ELR (cell line): Measurements from ENCODE around the gene NPY5R.
A peak's percentile ranks its signal among the peaks of the same experiment; 100 is the strongest.

ENCODE experiments used
- DNase-seq: peaks from one replicate; pipeline ENCODE4 v3.0.0-alpha.2; 2015; ENCODE audit warnings: low read depth

The NPY5R gene

DNA sequence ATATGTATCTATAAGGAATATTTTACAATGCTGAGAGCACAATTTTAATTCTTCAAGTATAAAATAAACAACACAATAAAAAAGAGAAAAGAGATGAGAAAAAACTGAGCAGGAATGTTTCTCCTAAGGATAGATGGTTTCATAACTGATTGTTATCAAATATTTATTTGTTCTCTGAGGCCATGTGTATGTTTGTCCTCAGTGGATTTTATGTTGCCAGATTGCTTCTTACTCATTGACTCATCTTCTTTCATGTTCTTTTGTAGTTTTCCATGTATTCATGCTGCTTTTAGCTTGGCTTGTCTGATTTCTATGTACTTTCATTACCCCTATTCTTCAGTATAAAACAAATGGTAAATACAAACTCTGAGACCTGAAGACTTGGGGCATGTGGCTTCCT lies 41.2 kb downstream of the NPY5R start:
- DNase-seq = no peak

DNA sequence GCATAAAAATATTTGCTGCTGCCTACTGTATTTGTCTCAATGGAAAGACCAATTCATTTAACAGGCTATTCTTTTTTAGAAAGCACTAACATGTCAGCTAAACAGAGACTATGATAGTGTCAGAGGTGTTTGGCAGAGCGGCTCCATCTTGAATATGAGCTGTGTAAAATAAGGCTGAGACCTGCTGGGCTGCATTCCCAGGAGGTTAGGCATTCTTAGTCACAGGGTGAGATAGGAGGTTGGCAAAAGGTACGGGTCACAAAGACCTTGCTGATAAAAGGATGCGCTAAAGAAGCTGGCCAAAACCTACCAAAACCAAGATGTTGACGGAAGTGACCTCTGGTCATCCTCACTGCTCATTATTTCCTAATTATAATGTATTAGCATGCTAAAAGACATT lies 41.8 kb downstream of the NPY5R start:
- DNase-seq = no peak

DNA sequence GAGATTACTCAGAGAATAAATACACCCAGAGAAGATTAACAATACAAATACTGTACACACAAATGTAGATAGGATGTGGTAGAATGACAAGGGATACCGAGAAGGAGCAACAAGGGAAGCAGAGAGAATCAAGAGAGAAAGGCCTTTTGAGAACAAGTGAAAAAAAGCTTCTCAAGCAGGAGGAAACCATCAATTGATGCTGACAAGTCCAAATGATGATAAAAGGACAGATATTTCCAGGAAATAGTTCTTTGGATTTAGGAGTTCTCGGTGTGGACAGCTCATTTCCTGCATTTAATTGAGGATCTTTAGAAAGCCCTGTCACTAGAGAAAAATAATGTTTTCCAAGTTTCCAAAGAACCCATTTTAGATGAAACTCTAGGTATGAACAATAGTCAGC lies 48.1 kb downstream of the NPY5R start:
- no peak for DNase-seq

DNA sequence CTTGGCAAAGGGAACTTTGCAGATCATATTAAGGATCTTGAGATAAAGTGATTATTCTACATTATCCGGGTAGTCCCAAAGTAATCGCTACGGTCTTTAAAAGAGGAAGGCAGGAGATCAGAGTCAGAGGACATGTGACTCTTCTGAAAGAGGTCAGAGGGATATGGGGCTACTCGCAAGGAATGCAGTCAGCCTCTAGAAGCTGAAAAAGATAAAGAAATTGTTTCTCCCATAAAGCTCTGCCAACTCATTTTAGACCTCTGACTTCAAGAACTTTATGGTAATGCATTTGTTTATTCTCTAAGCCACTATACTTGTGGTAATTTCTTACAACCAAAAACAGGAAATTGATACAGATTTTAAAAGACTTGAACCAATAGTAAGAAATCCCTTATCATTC lies 48.6 kb downstream of the NPY5R start:
- DNase-seq = no peak

DNA sequence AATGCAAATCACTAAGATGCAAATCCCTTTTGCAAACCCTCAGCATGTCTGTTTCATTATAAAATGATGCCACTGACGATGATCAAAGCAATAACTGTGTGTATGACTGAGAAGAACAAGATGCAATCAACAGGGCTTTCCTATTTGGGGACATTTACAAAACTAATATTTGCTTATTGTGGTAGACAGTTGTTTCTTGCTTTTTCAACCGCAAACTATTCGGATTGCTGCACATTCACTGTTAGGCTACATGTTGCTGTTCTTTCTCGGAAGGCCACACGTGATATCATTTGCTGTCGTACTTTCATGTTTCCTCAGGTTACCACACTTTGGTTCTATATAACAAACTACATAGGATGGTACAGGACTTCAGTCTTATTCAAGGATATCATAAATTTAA lies 49.8 kb downstream of the NPY5R start:
- DNase-seq = no peak

DNA sequence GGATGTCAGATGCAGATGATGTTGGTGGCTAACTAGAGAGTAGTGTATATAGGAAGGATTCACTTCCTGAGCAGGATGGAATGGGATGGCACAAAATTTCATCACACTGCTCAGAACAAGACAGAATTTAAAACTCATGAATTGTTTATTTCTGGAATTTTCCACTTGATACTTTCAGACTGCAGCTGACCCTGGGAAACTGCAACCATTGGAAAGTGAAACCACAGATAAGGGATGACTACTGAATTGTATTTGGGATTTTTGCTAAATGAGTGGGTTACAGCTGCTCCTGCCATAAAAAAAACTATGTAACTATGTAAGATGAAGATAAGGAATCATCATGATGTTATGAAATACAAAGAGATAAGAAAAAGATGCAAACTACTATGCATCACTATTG lies 51.4 kb downstream of the NPY5R start:
- peak; percentile 24 for DNase-seq

DNA sequence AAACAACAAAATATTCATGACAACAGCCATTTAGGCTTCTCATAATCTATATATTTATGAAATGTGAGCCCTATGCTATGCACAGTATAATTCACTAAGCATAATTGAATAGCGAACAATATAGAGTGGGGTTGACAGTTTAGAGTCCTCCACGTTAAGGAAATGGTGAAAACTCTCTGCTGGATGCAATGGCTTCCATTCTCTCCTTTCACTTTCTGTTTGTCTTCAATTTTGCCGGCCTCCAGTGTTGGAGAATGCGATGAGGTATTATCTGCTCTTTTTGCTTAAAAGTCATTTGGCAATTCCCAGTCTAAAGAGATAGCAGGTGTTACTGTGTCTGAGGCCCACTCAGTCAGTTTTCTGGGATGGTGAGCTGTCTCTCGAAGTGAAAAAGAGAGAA lies 52.1 kb downstream of the NPY5R start:
- DNase-seq = peak; percentile 15

DNA sequence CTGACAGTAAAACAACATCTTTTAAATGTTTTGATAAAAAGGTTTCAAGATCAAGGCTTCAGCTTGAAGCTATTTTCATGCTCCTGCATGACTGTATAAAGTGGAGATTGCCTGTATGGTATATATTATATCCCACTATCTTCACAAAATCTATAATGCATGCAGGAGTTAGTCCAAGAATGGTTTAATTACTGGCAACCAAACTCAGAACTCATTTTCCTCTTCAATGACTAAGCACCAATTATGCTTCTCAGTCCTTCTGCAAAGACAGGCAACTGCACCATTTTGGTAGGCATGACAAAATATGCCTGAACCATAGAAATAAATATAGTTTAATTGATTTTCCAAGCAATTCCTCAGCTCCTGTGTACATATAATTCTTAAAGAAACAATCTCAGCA lies 54.5 kb downstream of the NPY5R start:
- no peak for DNase-seq

DNA sequence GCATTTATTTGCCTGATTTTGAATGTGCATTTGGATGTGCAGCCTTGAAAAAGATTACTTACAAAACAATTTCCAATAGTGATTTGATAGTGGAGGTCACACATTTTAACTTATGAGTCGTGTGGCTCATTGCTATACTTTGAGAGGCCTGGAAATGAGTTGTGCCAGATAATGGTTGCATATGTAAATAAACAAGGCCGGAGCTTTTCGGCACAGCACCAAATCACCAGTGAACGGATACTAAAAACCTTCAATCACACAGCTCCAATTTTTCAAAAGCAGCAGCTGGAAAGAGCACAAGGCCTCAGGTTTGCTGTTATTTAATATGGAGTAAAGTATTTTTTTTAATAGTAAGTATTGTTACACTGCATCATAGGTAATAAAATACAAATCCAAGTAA lies 57.2 kb downstream of the NPY5R start:
- no peak for DNase-seq
